ENCODE results near the gene ABCA10. TPM values are rescaled to one million over a fixed set of nuclear protein-coding genes. Genes with fewer than 3 reads are reported as not detected.

The ABCA10 gene
- total and polyA plus RNA-seq, 2 donors (not counting 1 experiment from before 2014, with no cell fraction given): 0.55 to 1.9 TPM

GRCh38 chr17:69159418-69159817, 69.2 kb downstream of the ABCA10 start:
- ChIA-PET POLR2A (no interaction called here), CTCF (interaction anchor here (0.9 kb wide), 1 partner anchor 16 kb away, joined by 3 read pairs; no protein-coding TSS in a partner anchor)
- no peaks in the 10 kb centered on the region for H3K79me2 ChIP-seq (ENCODE audit: control insufficient read depth, insufficient read depth, low read length)
- H3K27me3 ChIP-seq (replicated peaks in 1 of 4; ENCODE audit: control extremely low read depth in 1 of 4, control insufficient read depth in 3 of 4, insufficient read depth in 4 of 4, low read length in 3 of 4): no peaks in the 10 kb centered on the region
- TF ChIP-seq EZH2 (IDR thresholded peaks at IDR 0.05; ENCODE audit: borderline replicate concordance, insufficient read depth, low read depth, low read length, poor library complexity, severe bottlenecking) (no peak), CTCF (IDR thresholded peaks at IDR 0.05) (no peak)
- H3K4me1 Mint-ChIP-seq: no peaks in the 10 kb centered on the region
- H3K4me3 ChIP-seq (ENCODE audit: control extremely low read depth in 1 of 5, extremely low read depth in 1 of 5, insufficient read depth in 1 of 5, low read depth in 2 of 5, low read length in 4 of 5): no peak overlapping the region
- no peaks in the 10 kb centered on the region for H3K9me3 ChIP-seq (ENCODE audit: control extremely low read depth in 1 of 3, control insufficient read depth in 2 of 3, insufficient read depth in 1 of 3, low read length in 2 of 3)
- no peak overlapping the region for H3K9ac ChIP-seq (ENCODE audit: low read length)
- H3K27me3 Mint-ChIP-seq: no peaks in the 10 kb centered on the region
- ATAC-seq (ENCODE audit: low read depth): no peak
- no peak overlapping the region for H3K27ac ChIP-seq (ENCODE audit: low read length in 2 of 2)
- H3K9me3 Mint-ChIP-seq (ENCODE audit: insufficient read depth): no peaks in the 10 kb centered on the region
- no peaks in the 10 kb centered on the region for H4K20me1 ChIP-seq (ENCODE audit: control insufficient read depth, insufficient read depth, low read length, poor library complexity, severe bottlenecking)
- no peaks in the 10 kb centered on the region for H3K36me3 ChIP-seq (replicated peaks in 1 of 2; ENCODE audit: control extremely low read depth in 1 of 2, control insufficient read depth in 1 of 2, extremely low read depth in 1 of 2, insufficient read depth in 2 of 2, low read length in 1 of 2)
- intact Hi-C loops (cut with micrococcal nuclease): no loop called here
- no peak overlapping the region for H3K4me3 Mint-ChIP-seq
- H3K27ac Mint-ChIP-seq: no peak overlapping the region
- H3K4me2 ChIP-seq (replicated peaks; ENCODE audit: low read depth, low read length, poor library complexity, severe bottlenecking): no peak overlapping the region
- no peaks in the 10 kb centered on the region for H3K4me1 ChIP-seq (ENCODE audit: control insufficient read depth in 2 of 2, insufficient read depth in 2 of 2, low read length in 2 of 2)
- no peak overlapping the region for H2AFZ ChIP-seq (ENCODE audit: insufficient read depth, low read depth, low read length, poor library complexity, severe bottlenecking)
- no peak for DNase-seq

DNA sequence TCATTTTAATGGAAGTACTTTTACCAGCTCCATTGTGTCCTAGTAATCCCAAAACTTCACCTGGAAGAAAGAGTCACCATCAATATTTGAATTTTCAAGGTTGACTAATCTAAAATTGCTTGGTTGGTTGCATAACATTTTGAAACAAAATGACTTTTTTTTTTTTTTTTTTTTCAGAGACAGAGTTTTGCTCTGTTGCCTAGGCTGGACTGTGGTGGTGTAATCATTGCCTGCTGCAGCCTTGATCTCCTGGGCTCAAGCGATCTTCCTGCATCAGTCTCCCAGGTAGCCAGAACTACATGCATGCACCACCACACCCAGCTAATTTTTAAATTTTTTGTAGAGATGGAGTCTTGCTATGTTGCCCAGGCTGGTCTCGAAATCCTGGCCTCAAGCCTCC, 74.4 kb downstream of the ABCA10 start:
- H3K36me3 ChIP-seq (replicated peaks in 1 of 2; ENCODE audit: control extremely low read depth in 1 of 2, control insufficient read depth in 1 of 2, extremely low read depth in 1 of 2, insufficient read depth in 2 of 2, low read length in 1 of 2): no peaks in the 10 kb centered on the region
- no peak overlapping the region for H3K27ac ChIP-seq (ENCODE audit: low read length in 2 of 2)
- Mint-ChIP-seq H3K27ac (no peak overlapping the region), H3K27me3 (no peaks in the 10 kb centered on the region), H3K4me1 (no peaks in the 10 kb centered on the region), H3K9me3 (ENCODE audit: insufficient read depth) (peaks cover 3% of the 10 kb centered on the region), H3K4me3 (no peak overlapping the region)
- H3K27me3 ChIP-seq (replicated peaks in 1 of 4; ENCODE audit: control extremely low read depth in 1 of 4, control insufficient read depth in 3 of 4, insufficient read depth in 4 of 4, low read length in 3 of 4): no peaks in the 10 kb centered on the region
- H3K4me1 ChIP-seq (ENCODE audit: control insufficient read depth in 2 of 2, insufficient read depth in 2 of 2, low read length in 2 of 2): no peaks in the 10 kb centered on the region
- no peak for ATAC-seq (ENCODE audit: low read depth)
- POLR2A ChIA-PET: no interaction called here
- H2AFZ ChIP-seq (ENCODE audit: insufficient read depth, low read depth, low read length, poor library complexity, severe bottlenecking): no peak overlapping the region
- CTCF ChIA-PET: interaction anchor here (0.7 kb wide), 1 partner anchor 36 kb away, joined by 3 read pairs; no protein-coding TSS in a partner anchor
- H3K4me2 ChIP-seq (replicated peaks; ENCODE audit: low read depth, low read length, poor library complexity, severe bottlenecking): no peak overlapping the region
- no peak overlapping the region for H3K9ac ChIP-seq (ENCODE audit: low read length)
- no peak overlapping the region for H3K4me3 ChIP-seq (ENCODE audit: control extremely low read depth in 1 of 5, extremely low read depth in 1 of 5, insufficient read depth in 1 of 5, low read depth in 2 of 5, low read length in 4 of 5)
- H4K20me1 ChIP-seq (ENCODE audit: control insufficient read depth, insufficient read depth, low read length, poor library complexity, severe bottlenecking): no peaks in the 10 kb centered on the region
- no peaks in the 10 kb centered on the region for H3K79me2 ChIP-seq (ENCODE audit: control insufficient read depth, insufficient read depth, low read length)
- TF ChIP-seq CTCF (IDR thresholded peaks at IDR 0.05): no peak
- TF ChIP-seq EZH2 (IDR thresholded peaks at IDR 0.05; ENCODE audit: borderline replicate concordance, insufficient read depth, low read depth, low read length, poor library complexity, severe bottlenecking): no peak
- DNase-seq: no peak
- WGBS (ENCODE audit: insufficient coverage): no CpG with 5 or more reads among the region's 2 CpGs
- H3K9me3 ChIP-seq (ENCODE audit: control extremely low read depth in 1 of 3, control insufficient read depth in 2 of 3, insufficient read depth in 1 of 3, low read length in 2 of 3): no peaks in the 10 kb centered on the region
- intact Hi-C loops (cut with micrococcal nuclease): no loop called here
